HTERT RPE-1 (cell line): ENCODE data around the gene PCLO.
"Not testable (repeated sequence)": the region's sequence is repeated elsewhere in the genome, so short reads cannot be mapped to it uniquely, and the experiment has no call there.

Experiments
- in situ Hi-C: fragments of 300-500 bp; cut with MboI; formaldehyde crosslinking; loops from 4 replicates; pipeline ENCODE4 v1.14.3; 2020; ENCODE audit warnings: low sequenced_read_pairs

PCLO gene

DNA sequence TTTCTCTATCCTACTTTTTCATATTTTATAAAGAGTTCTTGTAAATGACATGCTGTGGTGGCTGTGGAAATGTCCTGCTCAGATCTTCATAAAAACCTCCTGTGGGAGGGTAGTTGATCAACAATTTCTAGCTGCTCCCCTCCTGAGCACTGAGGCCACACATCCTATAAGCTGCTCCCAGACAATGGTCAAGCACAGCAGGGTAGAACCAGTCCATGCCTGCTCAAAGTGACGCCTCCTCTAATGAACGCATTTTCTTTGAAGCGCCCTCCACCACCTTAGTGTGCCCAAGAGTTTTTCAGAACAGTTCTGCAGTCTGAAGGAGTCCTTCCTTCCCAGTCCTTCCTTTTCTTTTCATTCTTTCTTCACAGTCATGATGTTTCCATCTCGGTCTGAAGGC, 420.5 kb downstream of the PCLO start:
- in situ Hi-C loops, result no loop called here

DNA sequence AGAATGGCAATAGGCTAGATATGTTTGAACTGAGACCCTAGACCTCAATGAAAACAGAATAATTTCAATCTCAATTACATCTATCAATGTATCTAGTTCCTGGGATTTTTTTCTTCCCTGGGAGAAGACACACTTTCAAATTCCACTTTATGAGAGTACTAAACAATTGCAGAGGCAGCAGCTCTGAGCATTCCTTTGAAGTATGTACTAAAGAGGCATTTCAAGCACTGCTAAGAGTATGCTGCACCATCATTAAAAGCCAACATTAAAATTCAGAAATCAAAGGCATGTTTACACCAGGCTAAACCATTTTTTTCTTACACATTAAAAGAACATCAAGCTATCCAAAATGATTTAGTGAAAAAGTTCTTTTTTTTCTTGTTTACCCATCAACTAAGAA, 421.2 kb downstream of the PCLO start:
- in situ Hi-C loops, result no loop called here

DNA sequence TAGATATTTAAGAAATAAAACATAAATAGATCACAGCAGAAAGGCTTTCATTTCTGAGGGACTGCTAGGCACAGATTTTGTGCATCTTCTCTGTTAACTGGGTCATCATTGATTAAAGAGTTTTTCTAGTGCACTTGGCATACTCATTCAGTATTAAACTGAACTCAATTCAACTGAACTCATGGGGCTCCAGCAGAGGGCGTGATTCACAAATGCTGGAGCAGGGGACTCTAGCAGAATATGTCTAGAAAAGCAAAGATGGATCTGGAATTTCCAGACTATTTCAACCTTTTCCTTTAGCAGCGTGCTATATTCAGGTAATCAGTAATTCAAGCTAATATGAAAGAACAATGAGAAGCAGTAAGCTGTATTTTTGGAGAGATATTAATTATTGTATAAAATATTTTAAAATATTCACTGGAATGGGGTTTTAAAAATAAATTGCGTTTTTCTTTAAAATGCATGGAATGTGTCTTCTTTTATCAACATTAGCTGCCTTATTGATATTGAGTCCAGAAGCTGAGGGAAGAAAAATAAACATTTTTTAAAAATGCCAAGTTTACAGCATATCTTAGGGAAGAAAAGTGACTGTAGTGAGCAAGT, 422.3 kb downstream of the PCLO start:
- in situ Hi-C loops, result no loop called here

DNA sequence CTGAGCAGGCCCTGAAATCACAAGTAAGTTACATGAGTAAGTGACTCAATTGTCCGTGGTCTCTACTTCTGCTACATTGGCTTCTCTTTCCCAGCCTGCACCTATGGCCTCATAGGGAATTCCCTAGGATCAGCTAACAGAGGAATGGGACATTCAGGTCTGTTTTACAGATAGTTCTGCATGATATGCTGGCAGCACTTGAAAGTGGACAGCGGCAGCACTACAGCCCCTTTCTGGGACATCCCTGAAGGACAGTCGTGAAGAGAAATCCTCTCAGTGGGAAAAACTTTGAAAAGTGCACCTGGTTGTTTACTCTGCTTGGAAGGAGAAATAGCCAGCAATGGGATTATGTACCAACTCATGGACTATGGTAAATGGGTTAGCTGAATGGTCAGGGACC, 426.1 kb downstream of the PCLO start:
- in situ Hi-C loops, result no loop called here

DNA sequence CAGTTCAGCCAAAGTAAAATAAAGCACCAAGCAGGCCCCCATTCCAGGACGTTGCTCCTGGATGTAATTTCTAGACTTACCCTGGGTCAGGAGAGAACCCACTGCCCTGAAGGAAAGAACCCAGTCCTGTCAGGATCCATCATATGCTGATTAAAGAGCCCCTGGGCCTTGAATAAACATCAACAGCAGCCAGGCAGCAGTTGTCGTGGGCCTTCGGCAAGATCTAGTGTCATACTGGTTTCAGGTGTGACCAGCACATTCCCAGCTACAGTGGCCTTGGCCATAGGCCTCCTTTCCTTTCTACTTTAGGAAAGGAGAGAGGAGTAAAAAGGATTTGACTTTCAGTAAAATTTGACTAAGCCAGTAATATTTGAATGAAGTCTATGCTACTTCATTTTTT, 430.0 kb downstream of the PCLO start:
- in situ Hi-C loops, result no loop called here

DNA sequence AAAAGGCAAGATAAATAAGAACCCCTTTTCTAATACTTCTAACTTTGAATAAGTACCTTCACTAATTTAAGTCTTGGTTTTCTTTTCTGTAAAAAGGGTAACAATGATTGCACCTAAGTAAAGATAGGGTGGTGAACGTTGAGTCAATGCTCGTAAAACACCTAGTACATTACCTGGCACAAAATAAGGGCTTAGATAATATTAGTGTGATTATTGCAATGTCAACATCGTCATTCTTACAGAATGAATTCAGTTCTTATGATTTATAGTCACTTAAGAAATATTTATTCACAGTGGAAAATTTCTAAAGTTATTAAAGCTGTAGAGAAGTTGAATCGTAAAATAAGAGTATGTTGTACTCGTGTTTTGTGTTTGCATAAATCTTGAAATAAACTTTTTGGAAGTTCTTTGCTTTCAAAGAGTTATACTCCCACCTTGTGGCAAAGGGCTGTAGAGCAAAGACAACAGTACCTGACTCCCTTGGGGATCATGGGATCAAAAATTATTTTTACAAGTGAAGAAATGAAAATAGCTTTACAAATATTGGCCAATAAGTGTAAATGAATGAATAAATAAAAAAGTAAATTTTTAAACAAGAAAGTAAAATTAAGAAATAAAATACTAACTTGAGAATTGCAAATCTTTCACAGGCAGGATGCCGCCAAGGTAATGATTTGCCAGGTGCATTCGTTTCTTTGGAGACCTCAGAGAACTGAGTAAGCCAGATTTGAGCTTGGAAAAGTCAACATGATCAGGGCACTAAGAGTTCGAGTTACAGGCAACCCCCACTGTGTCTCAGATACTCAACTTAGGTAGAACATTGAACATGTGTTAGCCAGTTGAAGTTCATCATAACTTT, 433.3 kb downstream of the PCLO start:
- in situ Hi-C loops, result no loop called here

DNA sequence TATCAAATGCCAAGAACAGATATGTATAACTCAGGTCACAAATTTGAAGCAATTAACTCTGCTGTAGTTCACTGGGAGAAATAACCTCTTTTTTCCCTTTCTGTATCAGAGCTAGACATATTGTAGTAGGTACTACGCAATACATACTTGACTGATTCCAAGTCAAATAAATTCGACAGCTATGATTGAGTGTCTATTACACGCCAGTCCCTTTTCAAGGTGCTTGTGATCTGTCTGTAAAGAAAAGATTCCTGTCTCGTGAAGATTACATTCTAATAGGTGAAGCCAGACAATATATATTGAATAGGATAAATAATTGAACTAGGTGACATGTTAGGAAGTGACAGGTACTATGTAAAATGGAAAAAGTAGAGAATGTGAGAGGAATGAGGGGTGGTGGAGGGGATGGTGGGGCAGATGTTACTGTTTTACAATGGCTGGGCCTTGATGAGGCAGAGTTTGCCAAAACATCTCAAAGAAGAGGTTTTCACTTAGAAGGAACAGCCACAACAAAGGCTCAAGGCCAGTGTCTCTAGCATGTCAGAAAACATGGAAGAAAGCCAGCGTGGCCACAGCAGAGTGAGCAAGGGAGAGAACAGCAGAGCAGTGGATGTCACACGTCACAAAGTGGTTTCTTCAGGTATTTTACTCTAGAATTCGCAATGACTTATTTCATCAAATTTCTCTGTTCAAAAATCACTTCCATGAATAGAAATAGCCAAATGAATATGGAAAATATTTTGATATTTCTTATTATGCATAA, 436.5 kb downstream of the PCLO start:
- in situ Hi-C loops, result no loop called here

DNA sequence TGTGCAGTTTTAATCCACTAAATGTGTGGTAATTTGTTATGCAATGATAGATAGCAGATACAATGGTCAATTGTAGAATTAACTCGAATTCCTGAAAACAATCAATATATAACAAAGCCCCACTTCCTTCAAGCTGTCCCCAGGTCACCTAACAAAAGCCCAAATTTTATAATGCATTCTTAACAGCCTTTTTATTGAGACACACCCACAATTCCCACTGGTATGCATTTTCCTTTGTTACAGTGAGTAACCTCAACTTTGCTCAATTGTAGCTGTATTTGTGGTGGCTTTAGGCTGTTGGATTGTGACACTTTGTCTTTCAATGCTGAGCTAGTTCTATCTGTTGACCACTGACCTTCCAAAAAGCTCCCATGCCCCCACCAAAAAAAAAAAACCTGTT, 439.3 kb downstream of the PCLO start:
- in situ Hi-C loops, result no loop called here

DNA sequence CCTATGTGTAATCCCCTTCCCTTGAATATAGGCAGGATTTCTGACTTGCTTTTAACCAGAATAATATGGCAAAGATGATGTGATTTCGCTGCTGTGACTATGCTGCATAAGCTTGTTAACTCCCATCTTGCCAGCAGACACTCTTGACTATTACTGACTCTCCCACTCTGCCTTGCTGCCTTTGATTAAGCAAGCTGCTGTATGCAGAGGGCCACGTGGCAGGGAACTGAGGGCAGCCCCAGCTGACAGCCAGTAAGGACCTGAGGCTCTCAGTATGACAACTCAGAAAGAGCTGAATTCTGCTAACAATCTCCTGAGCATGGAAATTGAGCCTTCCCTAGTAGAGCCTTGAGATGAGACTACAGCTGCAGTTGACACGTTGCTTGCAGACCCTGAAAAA, 439.7 kb downstream of the PCLO start:
- in situ Hi-C loops, result no loop called here

DNA sequence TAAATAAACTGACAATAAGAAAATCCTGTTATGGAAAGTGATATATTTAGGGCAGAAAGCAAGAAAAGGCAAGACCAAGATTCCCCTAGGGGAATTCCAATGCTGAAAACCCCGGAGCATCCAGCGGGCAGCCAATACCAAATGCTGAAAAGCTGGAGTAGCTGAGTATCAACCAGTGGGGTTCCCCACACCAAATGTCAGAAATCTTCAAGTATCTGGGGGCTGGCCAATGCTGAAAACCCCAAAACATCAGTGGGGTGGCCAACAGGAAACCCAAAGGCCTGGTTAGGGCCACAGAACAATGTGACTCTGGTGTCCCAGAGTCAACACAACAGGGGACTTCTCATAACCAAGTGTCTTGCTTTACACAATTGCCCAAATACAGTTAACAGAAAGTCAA, 447.3 kb downstream of the PCLO start:
- in situ Hi-C loops, result no loop called here

DNA sequence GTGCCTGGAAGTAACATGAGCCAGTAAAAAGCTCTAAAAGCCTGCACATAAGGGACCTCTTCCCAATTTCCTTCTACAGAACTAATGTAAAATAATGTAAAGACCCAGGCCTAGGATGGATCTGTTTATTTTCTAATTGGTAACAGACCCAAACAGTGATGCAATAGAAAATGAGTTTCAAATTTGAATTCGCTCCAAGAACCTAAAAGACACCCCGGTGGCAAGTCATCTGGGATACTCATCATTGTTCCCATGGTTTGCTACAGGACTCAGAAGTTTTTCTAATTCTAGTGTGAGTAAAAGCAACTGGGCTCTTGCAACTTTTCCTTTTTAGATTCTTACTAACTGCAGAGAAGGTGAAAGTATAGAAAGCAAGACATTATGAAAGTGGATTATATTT, 447.8 kb downstream of the PCLO start:
- in situ Hi-C loops, result no loop called here

DNA sequence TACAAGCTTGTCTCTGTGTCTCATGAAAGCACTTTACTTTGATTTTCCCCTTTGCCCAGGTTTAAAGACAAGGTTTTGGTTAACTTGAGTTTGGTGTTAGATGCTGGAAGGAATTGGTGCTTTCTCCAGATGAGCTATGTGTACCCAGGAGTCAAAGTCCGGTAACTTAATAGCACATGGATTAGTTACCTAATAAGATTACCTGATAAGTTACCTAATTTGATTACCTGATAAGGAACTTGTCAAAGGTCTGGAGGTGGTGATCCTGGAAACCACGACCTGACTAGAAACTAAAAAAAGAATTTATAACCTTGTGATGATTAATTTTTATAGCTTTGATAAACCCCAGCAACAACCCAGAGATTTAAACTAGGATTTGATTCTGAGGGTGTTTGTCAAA, 449.2 kb downstream of the PCLO start:
- in situ Hi-C loops, result no loop called here

DNA sequence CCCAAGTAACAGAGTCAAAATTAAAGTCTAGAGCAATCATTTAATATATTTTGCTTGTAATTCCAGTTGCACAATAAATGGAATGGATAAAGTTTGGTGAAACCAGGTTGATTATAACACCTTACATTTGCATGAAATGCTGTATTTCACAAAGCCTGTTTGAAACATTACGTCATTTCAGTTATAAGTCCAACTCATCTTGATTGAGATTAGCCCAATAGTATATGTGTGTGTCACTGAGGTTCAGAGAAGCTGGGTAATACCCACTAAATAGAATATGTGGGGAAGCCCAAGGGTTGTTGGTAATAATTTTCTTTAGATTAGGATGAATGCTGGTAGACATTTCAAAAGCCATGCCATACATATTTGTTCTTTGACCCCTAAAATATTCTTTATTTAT, 456.3 kb downstream of the PCLO start:
- in situ Hi-C loops, result not testable (repeated sequence)

DNA sequence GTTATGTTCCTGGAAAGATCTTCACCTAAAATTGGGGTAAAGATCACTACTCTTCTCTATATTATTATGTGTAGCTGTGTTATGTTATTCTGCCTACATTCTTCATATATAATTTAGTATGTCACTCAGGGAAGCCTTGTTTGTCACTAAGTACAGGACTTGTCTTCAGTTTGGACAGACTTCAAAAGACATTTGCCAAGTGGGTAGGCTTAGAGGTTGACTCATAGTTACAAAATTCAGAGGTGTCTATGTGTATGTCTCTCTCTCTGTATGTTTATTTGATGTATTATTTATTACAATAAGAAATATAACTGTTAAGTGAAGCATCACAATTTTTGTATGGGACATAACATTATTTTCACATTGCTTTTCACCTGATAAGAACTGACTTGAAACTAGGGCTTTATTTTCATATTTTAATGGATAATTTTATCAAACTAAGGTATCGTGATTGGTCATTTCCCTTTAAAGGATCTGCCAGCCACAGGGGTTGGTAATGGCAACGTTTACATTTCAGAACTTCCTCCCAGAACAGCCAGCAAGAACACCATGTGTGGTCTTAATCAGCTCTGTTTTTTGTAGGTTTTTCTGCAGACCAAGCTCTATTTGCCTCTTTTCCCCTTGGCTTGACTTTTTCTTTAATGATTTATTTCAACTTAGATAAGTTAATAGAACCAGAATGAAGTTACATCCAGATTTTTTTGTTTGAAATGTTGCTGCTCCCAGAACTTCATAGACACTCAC, 457.0 kb downstream of the PCLO start:
- in situ Hi-C loops, result no loop called here

DNA sequence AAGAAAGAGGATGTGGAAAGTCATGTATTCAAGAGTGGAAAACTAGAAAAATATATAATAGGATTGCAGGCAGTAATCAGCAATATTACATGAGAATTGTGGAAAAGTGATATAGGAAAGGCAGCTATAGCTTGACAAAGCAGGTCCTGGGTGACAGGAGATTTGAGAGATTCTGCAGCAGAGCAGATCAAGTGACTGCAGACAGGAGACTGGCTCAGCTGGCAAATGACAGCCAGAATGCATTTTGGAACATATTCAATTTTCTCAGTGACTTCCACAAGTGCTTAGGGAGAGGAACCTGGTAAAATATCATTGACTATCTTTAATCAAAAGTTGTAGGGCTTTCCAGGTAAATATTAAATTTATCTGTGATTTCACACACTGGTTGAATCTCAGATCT, 458.6 kb downstream of the PCLO start:
- in situ Hi-C loops, result no loop called here
